Measurements from ENCODE around the gene CXCR5.
"Not testable (repeated sequence)": the region's sequence is repeated elsewhere in the genome, so short reads cannot be mapped to it uniquely, and the experiment has no call there.

Gene CXCR5, protein sequence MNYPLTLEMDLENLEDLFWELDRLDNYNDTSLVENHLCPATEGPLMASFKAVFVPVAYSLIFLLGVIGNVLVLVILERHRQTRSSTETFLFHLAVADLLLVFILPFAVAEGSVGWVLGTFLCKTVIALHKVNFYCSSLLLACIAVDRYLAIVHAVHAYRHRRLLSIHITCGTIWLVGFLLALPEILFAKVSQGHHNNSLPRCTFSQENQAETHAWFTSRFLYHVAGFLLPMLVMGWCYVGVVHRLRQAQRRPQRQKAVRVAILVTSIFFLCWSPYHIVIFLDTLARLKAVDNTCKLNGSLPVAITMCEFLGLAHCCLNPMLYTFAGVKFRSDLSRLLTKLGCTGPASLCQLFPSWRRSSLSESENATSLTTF

DNA sequence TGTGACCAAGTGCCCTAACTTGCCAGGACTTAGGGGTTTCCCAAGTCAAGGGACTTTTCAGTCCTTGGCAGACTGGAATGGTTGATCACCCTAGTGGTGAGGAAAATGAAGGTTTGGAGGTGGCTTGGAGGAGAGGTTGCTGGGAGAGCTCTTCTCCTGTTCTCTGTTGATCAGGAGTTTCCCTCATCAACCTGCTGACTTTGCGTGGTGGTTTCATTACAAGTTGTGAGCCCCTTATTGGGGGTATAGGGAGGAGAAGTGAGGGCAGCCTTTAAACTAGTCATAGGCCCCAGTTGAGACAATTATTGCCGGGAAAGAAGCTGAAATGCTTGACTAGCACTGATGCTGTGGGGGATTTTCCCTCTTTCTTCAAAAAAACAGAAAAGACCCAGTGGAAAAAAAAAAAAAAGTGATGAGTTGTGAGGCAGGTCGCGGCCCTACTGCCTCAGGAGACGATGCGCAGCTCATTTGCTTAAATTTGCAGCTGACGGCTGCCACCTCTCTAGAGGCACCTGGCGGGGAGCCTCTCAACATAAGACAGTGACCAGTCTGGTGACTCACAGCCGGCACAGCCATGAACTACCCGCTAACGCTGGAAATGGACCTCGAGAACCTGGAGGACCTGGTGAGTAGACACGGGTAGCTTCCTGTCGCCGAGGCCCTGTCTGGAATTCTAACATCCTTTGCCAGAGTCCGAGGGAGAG is at the start of gene CXCR5:
Gene CXCR5 (plus strand): TSS at position 525 of the 704 bp plus-strand sequence. CDS start 50 bp downstream, at position 575.
- no peak for DNase-seq

DNA sequence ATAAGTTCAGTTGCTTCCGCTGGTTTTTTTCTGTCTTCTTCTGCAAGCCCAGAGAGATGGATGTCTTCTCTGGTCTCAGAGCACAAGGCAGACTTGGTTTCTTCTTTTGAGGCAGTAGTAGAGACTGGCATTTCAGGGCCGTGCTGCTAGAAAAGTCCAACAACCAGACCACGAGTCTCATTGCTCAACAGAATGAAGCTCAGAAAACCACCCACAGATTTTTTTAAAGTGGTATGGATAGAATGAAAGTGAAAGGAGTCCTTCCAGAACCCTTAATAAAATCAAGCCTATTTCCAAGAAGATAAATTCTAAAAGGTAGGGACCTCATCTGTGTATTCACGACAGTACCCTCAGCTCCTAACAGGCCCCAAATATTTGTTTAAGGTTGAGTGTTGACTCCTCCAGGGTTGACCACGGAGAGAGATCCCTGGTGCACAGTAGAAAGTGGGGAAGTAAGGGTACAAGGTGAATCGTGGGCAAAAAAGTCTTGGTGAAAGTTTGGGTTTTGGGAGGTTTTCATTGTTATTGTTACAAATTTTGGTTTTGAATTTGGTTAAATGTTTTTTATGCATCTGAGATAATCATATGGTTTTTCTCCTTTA is 49.2 kb upstream of the CXCR5 start:
- DNase-seq = no peak

DNA sequence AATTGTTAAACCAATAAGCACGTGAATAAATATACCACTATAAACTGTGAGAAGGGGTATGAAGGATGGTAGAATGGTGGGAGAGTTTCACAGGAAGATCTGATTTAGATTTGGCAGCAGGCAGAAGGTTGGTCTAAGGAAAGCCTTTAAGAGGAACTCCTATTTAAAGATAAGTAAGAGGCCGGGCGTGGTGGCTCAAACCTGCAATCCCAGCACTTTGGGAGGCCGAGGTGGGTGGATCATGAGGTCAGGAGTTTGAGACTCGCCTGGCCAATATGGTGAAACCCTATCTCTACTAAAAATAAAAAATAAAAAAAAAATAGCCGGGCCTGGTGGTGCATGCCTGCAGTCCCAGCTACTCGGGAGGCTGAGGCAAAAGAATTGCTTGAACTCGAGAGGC is 45.8 kb upstream of the CXCR5 start:
- no peak for DNase-seq

DNA sequence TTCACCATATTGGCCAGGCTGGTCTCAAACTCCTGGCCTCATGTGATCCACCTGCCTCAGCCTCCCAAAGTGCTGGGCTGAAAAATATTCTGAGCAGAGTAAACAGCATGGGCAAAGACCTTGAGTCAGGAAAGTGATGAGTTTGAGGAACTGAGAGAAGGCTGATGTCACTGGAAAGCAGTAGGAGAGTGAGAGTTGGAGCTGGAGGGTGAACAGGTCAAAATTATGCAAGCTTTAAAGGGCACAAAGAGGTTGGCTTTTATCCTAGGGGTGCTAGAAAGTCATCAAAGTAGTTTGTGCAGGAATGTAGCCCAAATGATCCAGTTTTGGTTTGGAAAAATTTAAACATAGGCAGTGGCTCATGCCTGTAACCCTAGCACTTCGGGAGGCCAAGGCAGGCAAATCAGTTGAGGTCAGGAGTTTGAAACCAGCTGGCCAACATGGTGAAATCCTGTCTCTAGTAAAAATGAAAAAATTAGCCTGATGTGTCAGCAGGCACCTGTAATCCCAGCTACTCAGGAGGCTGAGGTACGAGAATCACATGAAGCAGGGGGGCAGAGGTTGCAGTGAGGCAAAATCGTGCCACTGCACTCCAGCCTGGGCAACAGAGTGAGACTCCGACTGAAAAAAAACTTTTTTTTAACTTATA is 44.7 kb upstream of the CXCR5 start:
- no peak for DNase-seq

DNA sequence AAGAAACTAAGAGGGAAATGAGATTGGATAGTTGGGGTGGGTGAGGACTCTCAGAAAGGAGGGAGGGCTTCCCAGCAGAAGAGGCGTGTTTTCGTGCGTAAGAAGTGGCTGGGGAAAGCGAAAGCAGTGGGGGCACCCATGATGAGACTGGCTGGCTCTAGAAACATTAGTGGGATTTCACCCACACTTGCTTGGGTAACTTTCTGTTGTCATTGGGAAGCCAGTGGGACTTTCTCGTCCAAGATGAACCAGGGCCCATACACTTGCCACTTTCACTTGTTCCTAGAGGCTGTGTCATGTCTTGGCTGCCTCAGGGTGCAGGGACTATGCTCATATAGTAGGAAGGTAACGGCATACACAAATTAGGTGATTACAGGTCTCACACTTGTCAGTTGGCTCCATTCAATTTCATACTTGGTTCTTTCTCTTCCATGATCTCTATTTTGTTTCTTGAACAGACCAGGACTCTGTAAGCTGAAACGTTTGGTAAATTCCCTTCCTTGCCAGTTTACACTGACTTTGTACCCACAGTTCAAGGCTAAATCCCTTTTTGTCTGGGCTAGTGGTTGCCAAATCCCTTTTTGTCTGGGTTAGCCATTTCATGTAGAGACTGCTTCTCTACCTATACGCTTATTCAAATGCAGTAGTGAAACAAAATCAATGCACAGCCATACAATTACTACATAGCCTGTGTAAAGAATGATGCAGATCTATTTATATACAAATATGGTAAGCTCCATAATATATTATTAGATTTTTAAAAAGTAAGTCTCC is 42.0 kb upstream of the CXCR5 start:
- no peak for DNase-seq

DNA sequence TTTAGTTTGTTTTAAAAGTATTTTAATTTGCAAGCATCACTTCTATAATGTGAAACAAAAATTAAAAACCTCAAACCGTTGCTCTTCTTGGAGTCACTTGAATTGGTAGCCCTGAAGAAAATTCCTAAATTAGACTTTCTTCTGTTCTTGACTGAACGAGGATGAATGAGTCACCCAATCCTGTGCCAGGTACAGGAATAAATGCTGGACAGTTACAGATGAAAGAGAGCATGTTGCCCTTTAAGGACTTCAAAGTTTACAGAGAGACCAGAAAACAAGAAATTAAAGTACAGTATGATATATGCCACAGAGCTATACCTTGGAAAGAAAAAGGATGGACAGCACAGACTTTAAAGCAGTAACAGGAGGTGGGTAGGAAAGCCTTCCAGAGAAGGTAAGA is 41.3 kb upstream of the CXCR5 start:
- DNase-seq = no peak

DNA sequence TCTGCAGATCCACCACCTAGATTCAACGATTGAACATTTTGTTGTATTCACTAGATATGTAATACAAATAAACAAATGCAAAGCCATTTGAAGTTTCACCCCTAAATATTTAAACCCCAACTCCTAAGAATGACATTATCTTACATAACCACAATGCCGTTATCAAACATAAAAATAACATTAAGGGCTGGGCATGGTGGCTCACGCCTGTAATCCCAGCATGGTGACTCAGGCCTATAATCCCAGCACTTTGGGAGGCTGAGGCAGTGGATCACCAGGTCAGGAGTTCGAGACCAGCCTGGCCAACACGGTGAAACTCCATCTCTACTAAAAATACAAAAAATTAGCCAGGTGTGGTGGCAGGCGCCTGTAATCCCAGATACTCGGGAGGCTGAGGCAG is 40.8 kb upstream of the CXCR5 start:
- not testable (repeated sequence) for DNase-seq

DNA sequence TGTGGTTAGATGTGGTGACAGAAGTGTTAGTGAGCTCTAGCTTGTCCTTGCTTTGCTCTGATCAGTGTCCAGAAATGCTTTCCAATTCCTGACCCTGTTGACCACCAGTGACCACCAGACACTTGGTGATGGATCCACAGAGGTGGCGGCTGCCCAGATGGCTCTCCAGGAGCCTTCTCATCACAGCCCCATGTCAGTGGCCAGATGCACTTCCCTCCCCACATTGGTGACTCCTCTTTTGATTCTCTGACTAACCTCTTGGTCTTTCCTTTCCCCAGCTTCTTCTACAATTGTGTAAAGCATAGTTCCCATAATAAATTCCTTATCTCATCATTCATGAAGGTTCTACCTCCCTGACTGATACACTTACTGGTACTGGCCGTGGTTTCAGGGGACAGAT is 40.1 kb upstream of the CXCR5 start:
- DNase-seq = no peak

DNA sequence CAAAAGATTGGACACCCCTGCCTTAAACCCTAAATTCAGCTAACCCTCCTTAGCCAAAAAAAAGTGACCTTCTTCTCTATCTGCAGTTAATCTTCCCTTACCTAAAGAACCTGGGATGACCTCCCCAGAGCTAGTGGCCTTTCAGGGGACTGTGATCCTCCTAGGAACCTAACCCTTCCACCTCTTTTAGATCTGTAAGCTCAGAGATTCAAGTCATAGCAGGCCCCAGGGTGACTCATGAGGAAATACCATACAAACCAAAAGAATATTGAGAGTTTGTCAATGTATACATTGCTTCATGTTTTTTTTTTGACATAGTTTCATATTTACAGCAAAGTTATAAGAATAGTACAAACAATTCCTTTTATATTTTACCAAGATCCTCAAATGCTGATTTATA is 38.3 kb upstream of the CXCR5 start:
- no peak for DNase-seq

DNA sequence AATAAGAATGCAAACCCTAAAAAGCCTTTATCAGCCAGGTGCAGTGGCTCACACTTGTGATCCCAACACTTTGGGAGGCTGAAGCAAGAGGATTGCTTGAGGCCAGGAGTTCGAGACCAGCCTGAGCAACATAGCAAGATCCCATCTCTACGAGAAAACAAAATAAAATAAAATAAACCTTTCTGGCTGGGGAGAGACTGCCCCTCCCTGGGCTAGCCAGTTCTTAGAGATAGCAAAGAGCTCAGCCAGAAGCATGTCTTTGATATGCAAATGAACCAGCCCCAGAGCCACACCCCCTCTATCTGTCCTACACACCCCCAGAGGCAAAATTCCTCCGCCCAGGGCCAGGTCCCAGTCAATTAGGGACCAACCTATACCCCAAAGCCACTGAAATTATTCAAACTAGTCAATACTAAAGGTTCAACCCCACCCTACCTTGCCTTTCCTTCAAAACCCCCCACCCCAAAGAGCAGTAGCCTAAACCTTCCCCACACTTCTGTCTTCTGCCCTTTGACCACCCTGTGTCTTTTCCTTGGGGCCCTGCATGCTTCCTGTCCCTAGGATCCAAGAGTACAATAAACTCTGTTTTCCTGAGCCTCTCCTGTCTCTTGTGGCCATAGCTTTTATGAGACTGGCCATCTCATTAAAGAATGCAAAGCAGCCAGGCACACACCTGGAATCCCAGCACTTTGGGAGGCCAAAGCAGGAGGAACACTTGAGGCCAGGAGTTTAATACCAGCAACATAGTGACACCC is 37.3 kb upstream of the CXCR5 start:
- no peak for DNase-seq

DNA sequence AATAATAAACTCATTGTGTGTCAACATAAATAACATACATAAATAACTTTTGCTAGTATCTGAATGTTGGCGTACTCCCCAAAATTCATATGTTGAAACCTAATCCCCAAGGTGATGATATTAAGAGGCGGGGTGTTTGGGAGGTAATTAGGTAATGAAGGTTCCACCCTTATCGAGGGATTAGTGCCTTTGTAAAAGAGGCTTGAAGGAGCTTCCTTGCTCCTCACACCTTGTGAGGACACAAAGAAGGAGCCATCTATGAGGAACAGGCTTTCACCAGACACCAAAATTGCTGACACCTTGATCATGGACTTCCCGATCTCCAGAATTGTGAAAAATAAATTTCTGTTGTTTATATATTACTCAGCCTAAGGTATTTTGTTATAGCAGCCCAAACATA is 33.9 kb upstream of the CXCR5 start:
- DNase-seq = no peak

DNA sequence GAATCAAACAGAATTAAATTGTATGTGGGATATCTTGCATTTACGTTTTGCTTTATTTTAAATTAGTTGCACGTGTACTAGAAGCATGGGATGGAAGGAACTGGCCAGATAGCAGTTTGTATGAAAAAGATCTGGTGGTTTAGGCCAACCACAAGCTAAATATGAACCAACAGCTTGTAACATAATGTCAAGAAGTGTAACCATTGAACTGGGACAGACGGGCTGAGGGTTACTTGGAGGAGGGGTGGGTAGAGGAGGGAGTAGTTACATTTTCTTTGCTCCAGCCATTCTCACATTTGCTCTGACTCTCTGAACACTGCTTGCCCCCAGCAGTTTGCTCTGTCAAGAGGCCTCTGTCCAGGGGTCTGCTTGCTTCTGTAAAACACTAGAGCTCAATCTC is 31.7 kb upstream of the CXCR5 start:
- no peak for DNase-seq

DNA sequence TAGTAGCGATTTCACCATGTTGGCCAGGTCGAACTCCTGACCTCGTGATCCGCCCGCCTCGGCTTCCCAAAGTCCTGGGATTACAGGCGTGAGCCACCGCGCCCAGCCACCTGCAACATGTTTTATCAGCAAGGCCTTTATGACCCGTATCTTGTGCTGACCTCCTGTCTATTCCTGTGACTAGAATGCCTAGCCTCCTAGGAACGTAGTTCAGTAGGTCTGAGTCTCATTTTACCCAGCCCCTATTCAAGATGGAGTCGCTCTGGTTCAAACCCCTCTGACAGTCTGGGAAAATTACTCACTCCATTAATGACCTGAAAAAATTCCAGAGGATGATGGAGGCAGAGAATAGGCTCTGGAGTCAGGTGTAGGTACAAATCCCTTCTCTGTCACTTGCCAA is 30.0 kb upstream of the CXCR5 start:
- DNase-seq = no peak

DNA sequence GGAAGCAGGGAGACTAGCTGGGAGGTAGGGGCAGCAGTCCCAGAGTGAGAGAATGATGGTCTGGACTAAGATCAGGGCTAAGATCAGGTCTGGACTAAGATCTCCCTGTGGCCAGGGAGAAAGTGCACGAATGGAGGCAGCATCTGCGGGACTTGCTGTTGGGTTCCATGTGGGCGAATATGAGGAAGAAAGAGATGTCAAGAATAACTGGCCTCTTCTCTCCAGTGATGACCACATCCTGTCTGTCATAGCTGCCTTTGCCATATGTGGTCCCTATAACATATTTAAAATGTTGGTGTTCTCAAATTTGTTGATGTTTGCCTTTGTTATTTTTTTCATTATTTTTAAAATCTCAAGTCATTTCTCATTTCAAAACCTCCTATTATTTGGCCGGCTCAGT is 27.4 kb upstream of the CXCR5 start:
- no peak for DNase-seq

DNA sequence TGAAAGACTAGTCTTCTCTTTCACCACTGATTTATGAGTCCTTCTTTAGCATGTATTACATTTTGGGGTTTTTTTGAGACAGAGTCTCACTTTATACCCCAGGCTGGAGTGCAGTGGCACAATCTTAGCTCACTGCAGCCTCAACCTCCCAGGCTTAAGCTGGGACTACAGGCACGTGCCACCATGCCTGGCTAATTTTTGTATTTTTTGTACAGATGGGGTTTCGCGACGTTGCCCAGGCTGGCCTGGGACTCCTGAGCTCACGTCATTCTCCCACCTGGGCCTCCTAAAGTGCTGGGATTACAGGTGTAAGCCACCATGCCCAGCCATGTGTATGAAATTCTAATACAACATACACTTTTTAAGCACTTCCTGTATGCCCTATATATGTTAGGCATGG is 26.3 kb upstream of the CXCR5 start:
- DNase-seq = no peak

DNA sequence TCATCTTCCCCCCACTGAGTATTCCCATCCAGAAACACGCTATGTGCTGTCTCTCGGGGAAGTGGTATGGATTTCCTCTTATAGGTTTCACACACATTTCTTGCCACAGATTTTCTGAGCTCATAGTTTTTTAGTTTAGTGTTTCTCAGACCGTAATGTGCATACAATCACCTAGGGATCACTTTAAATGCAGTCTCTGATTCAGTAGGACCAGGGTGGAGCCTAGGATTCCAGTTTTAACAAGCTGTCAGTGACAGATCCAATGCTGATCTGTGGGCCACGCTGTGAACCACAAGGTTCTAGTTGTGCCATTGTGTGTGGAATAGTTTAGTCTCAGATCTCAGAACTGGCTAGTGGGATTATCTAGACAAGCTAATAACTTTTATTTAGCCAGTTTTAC is 23.7 kb upstream of the CXCR5 start:
- DNase-seq = no peak

DNA sequence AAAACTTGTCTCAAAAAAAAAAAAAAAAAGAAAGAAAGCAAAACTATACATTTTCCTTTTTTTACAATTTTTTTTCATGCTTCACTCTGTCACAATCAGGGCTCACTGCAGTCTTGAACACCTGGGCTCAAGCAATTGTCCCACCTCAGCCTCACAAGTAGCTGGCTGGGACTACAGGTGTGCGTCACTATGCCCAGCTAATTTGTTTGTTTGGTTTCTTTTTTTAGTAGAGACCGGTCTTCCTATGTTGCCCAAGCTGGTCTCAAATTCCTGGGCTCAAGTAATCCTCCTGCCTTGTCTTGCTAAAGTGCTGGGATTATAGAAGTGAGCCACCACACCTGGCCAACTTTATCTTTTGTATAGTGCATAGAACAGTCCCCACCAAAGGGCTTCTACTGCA is 15.0 kb upstream of the CXCR5 start:
- no peak for DNase-seq

DNA sequence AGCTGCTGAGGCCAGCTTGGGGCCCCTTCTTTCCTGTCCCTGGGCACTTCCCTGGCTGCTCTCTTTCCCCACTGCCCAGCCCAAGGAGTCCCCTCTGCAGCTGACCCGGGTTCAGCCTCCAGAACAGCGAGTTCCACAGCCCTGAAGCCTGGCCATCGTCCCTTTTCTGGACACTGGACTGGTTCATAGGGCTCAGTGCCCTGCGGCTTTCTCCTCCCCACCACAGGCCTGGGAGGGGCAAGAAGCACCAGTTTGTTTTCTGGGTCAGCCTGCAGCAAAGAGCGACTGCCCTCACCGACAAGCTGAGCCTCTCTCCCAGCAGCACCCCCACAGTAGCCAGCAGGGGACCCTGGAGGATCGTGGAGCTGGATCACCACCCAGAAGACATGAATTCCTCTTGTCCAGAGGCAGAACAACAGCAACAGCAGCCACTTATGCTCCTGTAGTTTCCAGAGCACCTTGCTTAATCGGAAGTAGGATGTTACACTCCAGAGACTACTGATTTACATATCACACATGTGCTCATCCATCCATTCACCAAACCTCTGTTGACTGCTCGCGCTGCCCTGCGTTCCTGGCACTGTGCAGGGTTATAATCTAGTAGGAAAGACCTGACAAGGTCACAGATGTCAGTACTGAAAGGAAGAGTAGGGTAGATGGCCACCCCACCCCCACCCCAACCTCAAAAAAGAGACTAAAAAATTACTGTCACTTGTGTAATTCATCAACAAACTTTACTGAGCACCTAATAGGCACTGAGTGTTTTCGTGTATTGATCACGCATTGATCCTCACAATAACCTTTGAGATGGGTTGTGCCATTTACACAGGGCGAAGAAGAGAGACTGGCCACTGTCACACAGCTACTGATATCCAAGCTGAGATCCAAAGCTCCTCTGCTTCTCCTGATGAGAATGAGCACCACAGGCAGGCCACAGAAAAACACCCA is 13.0 kb upstream of the CXCR5 start:
- DNase-seq = no peak

DNA sequence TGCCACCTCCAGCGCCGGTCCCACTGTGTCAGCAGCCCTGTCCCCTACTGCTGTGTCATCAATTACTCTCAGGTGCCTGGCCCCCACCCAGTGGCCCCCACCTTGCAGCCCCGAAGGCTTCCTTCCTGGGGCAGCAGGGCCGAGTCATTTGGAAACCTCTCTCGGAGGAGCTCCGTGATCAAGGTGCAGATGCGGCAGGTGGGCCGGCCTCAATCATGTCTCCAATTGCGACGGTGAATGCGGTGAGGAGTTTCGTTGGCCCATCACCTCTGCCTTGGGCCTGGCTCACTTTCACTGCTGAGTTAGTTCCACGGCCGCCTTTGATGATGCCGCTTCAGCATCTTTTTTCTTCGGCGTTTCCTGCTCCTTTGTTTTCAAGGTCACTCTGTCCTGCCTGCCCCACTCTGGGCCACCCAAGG is 11.3 kb upstream of the CXCR5 start:
- DNase-seq = no peak

DNA sequence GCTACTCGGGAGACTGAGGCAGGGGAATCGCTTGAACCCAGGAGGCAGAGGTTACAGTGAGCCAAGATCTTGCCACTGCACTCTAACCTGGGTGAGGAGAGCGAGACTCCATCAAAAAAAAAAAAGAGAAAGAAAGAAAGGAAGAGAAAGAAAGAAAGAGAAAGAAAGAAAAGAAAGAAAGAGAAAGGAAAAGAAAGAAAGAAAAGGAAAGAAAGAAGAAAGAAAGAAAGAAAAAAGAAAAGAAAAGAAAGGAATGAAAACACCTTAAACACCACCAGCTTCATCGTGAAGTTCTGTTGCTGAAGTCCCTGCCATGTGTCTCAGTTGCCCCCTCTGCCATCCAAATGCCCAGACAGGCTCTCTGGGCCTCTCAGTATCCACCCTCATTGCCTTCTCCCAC is 9.9 kb upstream of the CXCR5 start:
- no peak for DNase-seq

DNA sequence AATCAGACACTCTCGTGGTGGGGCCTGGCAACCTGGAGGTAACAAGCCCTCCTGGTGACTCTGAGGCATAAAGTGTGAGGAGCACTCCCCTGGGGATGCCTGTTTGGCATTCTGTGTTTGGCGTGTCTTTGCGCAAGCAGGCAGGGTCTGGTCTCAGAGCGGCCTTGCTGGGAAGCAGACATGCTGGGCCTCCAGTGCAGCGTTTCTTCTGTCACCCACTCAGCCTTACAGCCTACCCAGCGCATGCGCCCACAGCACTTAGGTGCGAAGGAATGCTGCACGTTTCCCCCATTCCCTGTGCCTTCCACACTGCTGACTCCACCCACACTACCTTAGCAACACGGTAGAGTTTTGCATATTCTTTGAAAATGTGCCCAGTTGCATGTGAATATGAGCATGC is 7.4 kb upstream of the CXCR5 start:
- no peak for DNase-seq
